Breast epithelium (tissue), 4 donors: ENCODE results near the gene FGFR3. TPM values are rescaled to one million over a fixed set of nuclear protein-coding genes. Genes with fewer than 3 reads are reported as not detected.

ENCODE experiments used
- DNase-seq, 2 donors: peaks; one replicate each; pipeline ENCODE4 v3.0.0-alpha.2; 2019; ENCODE audit warnings: low spot score in 2 of 2
- H3K27ac ChIP-seq, 2 donors: fragments of 200-600 bp; sonication (generic) in 1 of 2; one replicate each; pipeline ENCODE4 v1.5.1; 2016 to 2019; ENCODE audit warnings: mild to moderate bottlenecking in 1 of 2
- H3K27me3 ChIP-seq, 2 donors: fragments of 200-600 bp; sonication (generic) in 1 of 2; one replicate each; pipeline versions ENCODE4 v1.5.1 to v1.6.0; 2017 to 2019; ENCODE audit warnings: control low read depth in 1 of 2, mild to moderate bottlenecking in 1 of 2
- H3K36me3 ChIP-seq: fragments of 200-600 bp; one replicate; pipeline ENCODE4 v1.5.1; 2019
- H3K4me1 ChIP-seq, 2 donors: fragments of 200-600 bp; sonication (generic); one replicate each; pipeline ENCODE4 v1.5.1; 2016 to 2019; ENCODE audit warnings: control low read depth in 1 of 2
- H3K4me3 ChIP-seq, 3 donors: fragments of 200-600 bp; sonication (generic); 1 replicate in 2 of 3; 2 replicates in 1 of 3; pipeline ENCODE4 v1.5.1; 2016 to 2019; ENCODE audit warnings: mild to moderate bottlenecking in 3 of 3, moderate library complexity in 2 of 3
- H3K9me3 ChIP-seq, 2 donors: fragments of 200-600 bp; sonication (generic) in 1 of 2; one replicate each; pipeline ENCODE4 v1.5.1; 2016 to 2019; ENCODE audit warnings: control low read depth in 1 of 2
- POLR2A ChIP-seq: fragments of 450-650 bp; IDR thresholded peaks from one replicate; pipeline ENCODE4 v1.6.1; 2016; ENCODE audit warnings: antibody characterized with exemption, mild to moderate bottlenecking, moderate library complexity
- POLR2AphosphoS5 ChIP-seq, 3 donors: sonication (generic); formaldehyde crosslinking; IDR thresholded peaks; one replicate each; pipeline ENCODE4 v1.6.1; 2017; ENCODE audit warnings: antibody characterized with exemption in 3 of 3
- intact Hi-C: fragments of 100-400 bp; cut with DNase I; formaldehyde crosslinking; loops from one replicate; pipeline ENCODE4 v1.15.1; 2023; ENCODE audit warnings: low total_unique reads
- total RNA-seq, 3 donors: library from RNA; depleted of rRNA; stranded (reverse); fragments of >200 nt; gene quantifications; one replicate each; pipeline ENCODE4 v1.1.0, GENCODE V29; 2016
- TF ChIP-seq, protein P1 (sequence below), 3 donors: fragments of 450-650 bp; IDR thresholded peaks; one replicate each; pipeline ENCODE4 v1.5.1; 2016 to 2017; ENCODE audit warnings: antibody characterized with exemption in 3 of 3, mild to moderate bottlenecking in 3 of 3, moderate library complexity in 3 of 3

The FGFR3 gene
- total RNA-seq, 3 donors from 2014 or later, result 0.80 to 3.5 (median 2.0) TPM

DNA sequence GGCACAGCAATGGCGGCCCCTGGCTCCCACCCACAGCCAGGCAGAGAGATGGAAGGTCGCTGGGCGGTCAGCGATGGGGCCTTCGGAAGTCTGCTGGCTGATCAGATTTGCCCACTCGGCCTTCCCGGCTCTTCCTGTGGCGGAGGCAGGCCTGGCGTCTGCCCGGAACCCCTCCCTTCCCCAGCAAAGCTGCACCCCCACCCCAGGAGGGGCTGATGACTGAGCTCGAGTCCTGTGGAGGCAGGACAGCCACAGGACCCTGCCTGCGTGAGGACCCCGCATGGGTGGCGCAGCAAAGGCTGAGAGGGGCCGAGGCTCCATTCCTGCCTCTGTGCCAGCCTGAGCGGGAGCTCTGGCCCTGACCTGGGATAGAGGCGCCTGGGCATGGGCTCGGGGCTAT, 37.0 kb upstream of the FGFR3 start:
- Histone ChIP-seq H3K36me3 (no peaks in the 10 kb centered on the region), H3K9me3 (no peaks in the 10 kb centered on the region), H3K4me3 (no peak overlapping the region), H3K4me1 (no peaks in the 10 kb centered on the region), H3K27me3 (no peaks in the 10 kb centered on the region), H3K27ac (no peak overlapping the region)
- no peak for DNase-seq
- intact Hi-C loops, result loop anchor here (10.0 kb wide), 1 partner anchor 149 kb away; no protein-coding TSS in a partner anchor
- no peak for TF ChIP-seq POLR2A
- TF ChIP-seq, protein P1, sequence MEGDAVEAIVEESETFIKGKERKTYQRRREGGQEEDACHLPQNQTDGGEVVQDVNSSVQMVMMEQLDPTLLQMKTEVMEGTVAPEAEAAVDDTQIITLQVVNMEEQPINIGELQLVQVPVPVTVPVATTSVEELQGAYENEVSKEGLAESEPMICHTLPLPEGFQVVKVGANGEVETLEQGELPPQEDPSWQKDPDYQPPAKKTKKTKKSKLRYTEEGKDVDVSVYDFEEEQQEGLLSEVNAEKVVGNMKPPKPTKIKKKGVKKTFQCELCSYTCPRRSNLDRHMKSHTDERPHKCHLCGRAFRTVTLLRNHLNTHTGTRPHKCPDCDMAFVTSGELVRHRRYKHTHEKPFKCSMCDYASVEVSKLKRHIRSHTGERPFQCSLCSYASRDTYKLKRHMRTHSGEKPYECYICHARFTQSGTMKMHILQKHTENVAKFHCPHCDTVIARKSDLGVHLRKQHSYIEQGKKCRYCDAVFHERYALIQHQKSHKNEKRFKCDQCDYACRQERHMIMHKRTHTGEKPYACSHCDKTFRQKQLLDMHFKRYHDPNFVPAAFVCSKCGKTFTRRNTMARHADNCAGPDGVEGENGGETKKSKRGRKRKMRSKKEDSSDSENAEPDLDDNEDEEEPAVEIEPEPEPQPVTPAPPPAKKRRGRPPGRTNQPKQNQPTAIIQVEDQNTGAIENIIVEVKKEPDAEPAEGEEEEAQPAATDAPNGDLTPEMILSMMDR (IDR thresholded peaks at IDR 0.05), result no peak
- no peak for TF ChIP-seq POLR2AphosphoS5 (IDR thresholded peaks at IDR 0.05)

DNA sequence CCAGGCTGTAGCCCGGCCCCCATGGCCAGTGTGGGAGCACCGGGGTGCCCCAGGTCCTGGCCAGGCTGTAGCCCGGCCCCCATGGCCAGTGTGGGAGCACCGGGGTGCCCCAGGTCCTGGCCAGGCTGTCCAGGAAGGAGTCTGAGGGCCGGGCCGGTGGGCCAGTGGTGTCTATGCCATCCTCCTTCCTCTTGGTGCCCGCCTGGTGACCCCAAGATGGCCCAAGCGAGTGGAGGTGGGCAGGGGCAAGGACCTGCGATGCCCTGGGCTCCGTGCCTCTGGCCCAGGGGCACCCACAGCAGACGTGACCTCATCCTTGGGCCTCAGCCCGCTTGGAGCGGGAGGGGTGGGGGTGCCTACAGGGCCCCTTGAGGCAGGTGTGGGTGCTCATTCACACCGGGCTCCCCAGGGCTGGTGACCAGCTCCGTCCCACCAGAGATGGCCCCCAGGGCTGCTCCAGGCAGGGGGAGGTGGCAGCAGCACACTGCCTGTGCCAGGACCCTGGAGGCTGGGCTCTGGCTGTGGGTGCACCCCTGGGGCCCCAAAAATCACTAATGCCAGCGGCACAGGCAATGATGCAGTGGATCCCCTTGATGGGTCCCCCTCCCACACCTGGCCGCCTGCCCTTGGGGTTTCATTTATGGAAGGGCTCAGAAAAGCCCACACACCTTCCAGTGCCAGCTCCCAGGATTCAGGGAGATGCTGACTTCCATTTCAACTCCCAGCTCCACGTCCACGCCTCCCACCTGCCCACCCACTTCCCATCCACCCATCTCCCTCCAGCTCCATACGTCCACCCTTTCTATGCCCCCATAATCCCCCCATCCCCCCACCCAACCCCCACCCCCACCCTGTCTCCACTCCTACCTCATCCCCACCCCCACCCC, 36.0 kb upstream of the FGFR3 start:
- Histone ChIP-seq H3K27ac (no peak overlapping the region), H3K36me3 (no peaks in the 10 kb centered on the region), H3K4me3 (no peak overlapping the region), H3K27me3 (no peaks in the 10 kb centered on the region), H3K9me3 (no peaks in the 10 kb centered on the region), H3K4me1 (no peaks in the 10 kb centered on the region)
- intact Hi-C loops, result loop anchor here (10.0 kb wide), 1 partner anchor 148 kb away; no protein-coding TSS in a partner anchor
- no peak for DNase-seq
- TF ChIP-seq POLR2A (no peak), POLR2AphosphoS5 (IDR thresholded peaks at IDR 0.05) (no peak)
- TF ChIP-seq, protein P1 (IDR thresholded peaks at IDR 0.05), result no peak

- intact Hi-C loops, result loop anchor here (10.0 kb wide), 1 partner anchor 147 kb away; no protein-coding TSS in a partner anchor
Measured at GRCh38 chr4:1757836-1758235, 35.3 kb upstream of the FGFR3 start.

GRCh38 chr4:1758306-1759121, 34.6 kb upstream of the FGFR3 start:
- H3K27me3 ChIP-seq, result no peaks in the 10 kb centered on the region
- intact Hi-C loops, result loop anchor here (10.0 kb wide), 1 partner anchor 146 kb away; no protein-coding TSS in a partner anchor
- no peak overlapping the region for H3K4me3 ChIP-seq
- no peaks in the 10 kb centered on the region for H3K36me3 ChIP-seq
- TF ChIP-seq POLR2AphosphoS5 (IDR thresholded peaks at IDR 0.05), result no peak
- TF ChIP-seq POLR2A, result no peak
- TF ChIP-seq, protein P1 (IDR thresholded peaks at IDR 0.05), result no peak
- no peak for DNase-seq
- H3K27ac ChIP-seq, result no peak overlapping the region
- peaks cover 0 to 2% of the 10 kb centered on the region in 2 donors for H3K4me1 ChIP-seq
- H3K9me3 ChIP-seq, result no peaks in the 10 kb centered on the region

More at GRCh38 chr4:1757836-1758235, 35.3 kb upstream of the FGFR3 start:
- Histone ChIP-seq H3K27me3 (no peaks in the 10 kb centered on the region), H3K36me3 (no peaks in the 10 kb centered on the region), H3K4me1 (no peaks in the 10 kb centered on the region), H3K4me3 (no peak overlapping the region), H3K9me3 (no peaks in the 10 kb centered on the region), H3K27ac (no peak overlapping the region)
- no peak for DNase-seq
- TF ChIP-seq, protein P1 (IDR thresholded peaks at IDR 0.05), result no peak
- no peak for TF ChIP-seq POLR2AphosphoS5 (IDR thresholded peaks at IDR 0.05)
- no peak for TF ChIP-seq POLR2A
